H9 (cell line): ENCODE data around the gene LINGO1. TPM values are rescaled to one million over a fixed set of nuclear protein-coding genes. Genes with fewer than 3 reads are reported as not detected.

Experiments
- DNase-seq: peaks from one replicate; pipeline ENCODE4 v3.0.0-alpha.2; 2017
- H2AFZ ChIP-seq: one replicate; pipeline ENCODE4 v1.6.1; 2013; ENCODE audit warnings: mild to moderate bottlenecking, low read length, control low read depth, moderate library complexity
- H2AK5ac ChIP-seq: 2 replicates; pipeline ENCODE4 v1.6.1; 2013; ENCODE audit warnings: low read length, control low read depth, mixed read lengths; ENCODE audit not compliant: insufficient read length
- H2BK120ac ChIP-seq: one replicate; pipeline ENCODE4 v1.6.1; 2013; ENCODE audit warnings: low read depth, mild to moderate bottlenecking, low read length, control low read depth, inconsistent platforms; ENCODE audit not compliant: poor library complexity, severe bottlenecking
- H2BK12ac ChIP-seq: 2 replicates; pipeline ENCODE4 v1.6.1; 2013; ENCODE audit warnings: low read length, control low read depth, mixed read lengths, low read depth; ENCODE audit not compliant: insufficient read length
- H2BK15ac ChIP-seq: 2 replicates; pipeline ENCODE4 v1.6.1; 2013; ENCODE audit warnings: low read depth, low read length, control low read depth
- H2BK20ac ChIP-seq: one replicate; pipeline ENCODE4 v1.6.1; 2013; ENCODE audit warnings: low read depth, mild to moderate bottlenecking, low read length, control low read depth, inconsistent platforms; ENCODE audit not compliant: poor library complexity, severe bottlenecking
- H2BK5ac ChIP-seq: 2 replicates; pipeline ENCODE4 v1.6.1; 2013; ENCODE audit warnings: low read length, control low read depth, mixed read lengths; ENCODE audit not compliant: insufficient read length
- H3K14ac ChIP-seq: 2 replicates; pipeline ENCODE4 v1.6.1; 2013; ENCODE audit warnings: low read length, control low read depth; ENCODE audit not compliant: insufficient read depth
- H3K18ac ChIP-seq: 2 replicates; pipeline ENCODE4 v1.6.1; 2013; ENCODE audit warnings: low read depth, mild to moderate bottlenecking, mixed read lengths, low read length, control low read depth; ENCODE audit not compliant: insufficient read length
- H3K23ac ChIP-seq: 2 replicates; pipeline ENCODE4 v1.6.1; 2013; ENCODE audit warnings: low read length, control low read depth, mixed read lengths, low read depth; ENCODE audit not compliant: insufficient read length
- H3K23me2 ChIP-seq: 2 replicates; pipeline ENCODE4 v1.6.1; 2013; ENCODE audit warnings: low read depth, mild to moderate bottlenecking, mixed read lengths, low read length, control low read depth; ENCODE audit not compliant: insufficient read length, poor library complexity, severe bottlenecking
- H3K27ac ChIP-seq: 2 replicates; pipeline ENCODE4 v1.5.1; 2013; ENCODE audit warnings: low read length, control low read depth, mixed read lengths, low read depth; ENCODE audit not compliant: insufficient read length
- H3K27me3 ChIP-seq: 2 replicates; pipeline ENCODE4 v1.6.1; 2013; ENCODE audit warnings: low read length, control low read depth, inconsistent platforms; ENCODE audit not compliant: insufficient read depth
- H3K4ac ChIP-seq: 2 replicates; pipeline ENCODE4 v1.6.1; 2013; ENCODE audit warnings: low read depth, mild to moderate bottlenecking, control low read depth, inconsistent platforms, low read length, moderate library complexity
- H3K4me1 ChIP-seq: 2 replicates; pipeline ENCODE4 v1.6.1; 2013; ENCODE audit warnings: low read length, control low read depth, inconsistent platforms; ENCODE audit not compliant: insufficient read depth
- H3K4me2 ChIP-seq: 2 replicates; pipeline ENCODE4 v1.6.1; 2013; ENCODE audit warnings: low read length, control low read depth, mixed read lengths; ENCODE audit not compliant: insufficient read length, insufficient read depth
- H3K56ac ChIP-seq: 2 replicates; pipeline ENCODE4 v1.6.1; 2013; ENCODE audit warnings: low read depth, mild to moderate bottlenecking, mixed read lengths, low read length, control low read depth; ENCODE audit not compliant: insufficient read length
- H3K79me1 ChIP-seq: 2 replicates; pipeline ENCODE4 v1.6.1; 2013; ENCODE audit warnings: low read depth, mild to moderate bottlenecking, moderate library complexity, low read length, control low read depth, inconsistent platforms; ENCODE audit not compliant: insufficient read depth, poor library complexity, severe bottlenecking
- H3K79me2 ChIP-seq: 2 replicates; pipeline ENCODE4 v1.6.1; 2013; ENCODE audit warnings: low read length, control low read depth, inconsistent platforms; ENCODE audit not compliant: insufficient read depth
- H3K9ac ChIP-seq: 2 replicates; pipeline ENCODE4 v1.6.1; 2013; ENCODE audit warnings: low read length, control low read depth, mixed read lengths; ENCODE audit not compliant: insufficient read length; ENCODE audit errors: extremely low read depth
- H3K9me3 ChIP-seq: one replicate; pipeline ENCODE4 v1.6.1; 2013; ENCODE audit warnings: low read depth, low read length, inconsistent platforms; ENCODE audit not compliant: control insufficient read depth
- H3T11ph ChIP-seq: one replicate; pipeline ENCODE4 v1.6.1; 2013; ENCODE audit warnings: mild to moderate bottlenecking, low read length, control low read depth, inconsistent platforms
- H4K20me1 ChIP-seq: one replicate; pipeline ENCODE4 v1.6.1; 2013; ENCODE audit not compliant: control insufficient read depth, insufficient read length, insufficient read depth
- H4K5ac ChIP-seq: 2 replicates; pipeline ENCODE4 v1.6.1; 2013; ENCODE audit warnings: low read depth, mild to moderate bottlenecking, mixed read lengths, low read length, control low read depth; ENCODE audit not compliant: insufficient read length
- H4K8ac ChIP-seq: replicated peaks from 2 replicates; pipeline ENCODE4 v1.6.1; 2013; ENCODE audit warnings: low read length, control low read depth, mixed read lengths, low read depth; ENCODE audit not compliant: insufficient read length
- H4K91ac ChIP-seq: 2 replicates; pipeline ENCODE4 v1.6.1; 2013; ENCODE audit warnings: low read depth, mild to moderate bottlenecking, moderate library complexity, mixed read lengths, low read length, control low read depth; ENCODE audit not compliant: insufficient read length
- H3K27ac Mint-ChIP-seq, 3 experiments: 2 replicates in 2 of 3; 3 replicates in 1 of 3; pipeline ENCODE4 v1.8.0; 2020 to 2021; ENCODE audit warnings: mixed read lengths in 3 of 3, mild to moderate bottlenecking in 1 of 3, moderate library complexity in 1 of 3
- H3K27me3 Mint-ChIP-seq: 2 replicates; pipeline ENCODE4 v1.8.0; 2021; ENCODE audit warnings: low read depth, mild to moderate bottlenecking, moderate library complexity, mixed read lengths
- H3K36me3 Mint-ChIP-seq, 3 experiments: 2 replicates in 2 of 3; 3 replicates in 1 of 3; pipeline ENCODE4 v1.8.0; 2020 to 2021; ENCODE audit warnings: low read depth in 3 of 3, mixed read lengths in 3 of 3; ENCODE audit not compliant: insufficient read depth in 1 of 3
- H3K4me1 Mint-ChIP-seq, 2 experiments: 2 replicates each; pipeline ENCODE4 v1.8.0; 2020; ENCODE audit warnings: mixed read lengths in 2 of 2
- H3K4me3 Mint-ChIP-seq, 2 experiments: 2 replicates in 1 of 2; 3 replicates in 1 of 2; pipeline ENCODE4 v1.8.0; 2020 to 2021; ENCODE audit warnings: mild to moderate bottlenecking in 2 of 2, mixed read lengths in 2 of 2, moderate library complexity in 1 of 2
- H3K9me3 Mint-ChIP-seq, 2 experiments: 2 replicates in 1 of 2; 3 replicates in 1 of 2; pipeline ENCODE4 v1.8.0; 2020; ENCODE audit warnings: mild to moderate bottlenecking in 2 of 2, mixed read lengths in 2 of 2, moderate library complexity in 1 of 2
- WGBS: extraction: QIAGEN DNeasy Blood & Tissue Kit; methylation state at CpG from one replicate; pipeline ENCODE4 v1.1.7; 2013; ENCODE audit warnings: missing lambda C conversion rate, low lambda C conversion rate, mixed read lengths; ENCODE audit not compliant: insufficient read length; ENCODE audit errors: extremely low coverage; 5-methylcytosine and 5-hydroxymethylcytosine counted together
- total RNA-seq: library from RNA; stranded (reverse); gene quantifications from 2 replicates; pipeline ENCODE4 v1.2.1, GENCODE V29; 2021
- TF ChIP-seq, protein P1 (sequence below): fragments of 200-600 bp; sonication (generic); conservative IDR thresholded peaks from 3 replicates; pipeline ENCODE4 v1.8.0; 2021; ENCODE audit warnings: antibody characterized with exemption, mild to moderate bottlenecking

Gene LINGO1
- total RNA-seq, 1 experiment from 2014 or later: 41.6 TPM

DNA sequence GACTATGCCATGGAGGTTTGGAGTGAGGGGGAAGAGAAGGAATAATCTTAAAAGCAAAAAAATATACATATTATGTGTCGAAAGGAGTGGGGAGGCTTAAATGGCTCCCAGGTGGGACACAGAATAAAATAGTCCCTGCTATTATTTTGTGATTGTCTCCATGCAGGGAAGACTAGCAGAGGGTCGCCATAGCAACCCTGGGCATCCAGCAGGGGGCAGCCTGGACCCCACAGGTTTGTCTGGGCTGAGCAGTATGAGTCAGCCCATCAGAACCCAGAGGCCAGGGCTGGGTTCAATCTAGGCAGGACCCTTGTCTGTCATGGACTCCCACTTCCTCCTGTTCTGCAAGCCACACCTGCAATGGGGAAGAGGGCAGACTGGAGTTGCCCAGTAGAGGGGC is 17.6 kb upstream of the LINGO1 start:
- H2AFZ ChIP-seq: no peak overlapping the region
- no peak overlapping the region; a peak in 1 of 7 replicates for H3K27ac Mint-ChIP-seq
- H3K27ac ChIP-seq: no peak overlapping the region
- no peak overlapping the region for H2BK5ac ChIP-seq
- peaks cover 10 to 30% of the 10 kb centered on the region in 2 experiments for H3K4me1 Mint-ChIP-seq
- peak; percentile 84 for DNase-seq
- H3K18ac ChIP-seq: no peak overlapping the region
- no CpG with 5 or more reads among the region's 2 CpGs for WGBS
- H3K9ac ChIP-seq: no peak overlapping the region
- H3K36me3 Mint-ChIP-seq: peaks cover 0 to 7% (median 2%) of the 10 kb centered on the region in 3 experiments; a peak in 3 of 7 replicates
- H3K4me1 ChIP-seq: no peaks in the 10 kb centered on the region
- no peak overlapping the region for H2BK120ac ChIP-seq
- no peak overlapping the region for H2BK15ac ChIP-seq
- no peaks in the 10 kb centered on the region for H3K79me2 ChIP-seq
- no peak overlapping the region for H2AK5ac ChIP-seq
- no peak overlapping the region for H3K4ac ChIP-seq
- H4K91ac ChIP-seq: no peak overlapping the region
- H2BK20ac ChIP-seq: no peak overlapping the region
- no peak overlapping the region for H2BK12ac ChIP-seq
- no peak overlapping the region for H3K4me2 ChIP-seq
- TF ChIP-seq, protein P1, sequence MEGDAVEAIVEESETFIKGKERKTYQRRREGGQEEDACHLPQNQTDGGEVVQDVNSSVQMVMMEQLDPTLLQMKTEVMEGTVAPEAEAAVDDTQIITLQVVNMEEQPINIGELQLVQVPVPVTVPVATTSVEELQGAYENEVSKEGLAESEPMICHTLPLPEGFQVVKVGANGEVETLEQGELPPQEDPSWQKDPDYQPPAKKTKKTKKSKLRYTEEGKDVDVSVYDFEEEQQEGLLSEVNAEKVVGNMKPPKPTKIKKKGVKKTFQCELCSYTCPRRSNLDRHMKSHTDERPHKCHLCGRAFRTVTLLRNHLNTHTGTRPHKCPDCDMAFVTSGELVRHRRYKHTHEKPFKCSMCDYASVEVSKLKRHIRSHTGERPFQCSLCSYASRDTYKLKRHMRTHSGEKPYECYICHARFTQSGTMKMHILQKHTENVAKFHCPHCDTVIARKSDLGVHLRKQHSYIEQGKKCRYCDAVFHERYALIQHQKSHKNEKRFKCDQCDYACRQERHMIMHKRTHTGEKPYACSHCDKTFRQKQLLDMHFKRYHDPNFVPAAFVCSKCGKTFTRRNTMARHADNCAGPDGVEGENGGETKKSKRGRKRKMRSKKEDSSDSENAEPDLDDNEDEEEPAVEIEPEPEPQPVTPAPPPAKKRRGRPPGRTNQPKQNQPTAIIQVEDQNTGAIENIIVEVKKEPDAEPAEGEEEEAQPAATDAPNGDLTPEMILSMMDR: peak; percentile 77
- H3K27me3 ChIP-seq: no peaks in the 10 kb centered on the region
- no peak overlapping the region for H3K56ac ChIP-seq
- H3K27me3 Mint-ChIP-seq: peaks cover 22% of the 10 kb centered on the region
- H3K23me2 ChIP-seq: no peaks in the 10 kb centered on the region
- H3K9me3 Mint-ChIP-seq: peaks cover 5 to 8% of the 10 kb centered on the region in 2 experiments; a peak in 4 of 5 replicates
- H4K20me1 ChIP-seq: no peaks in the 10 kb centered on the region
- no peaks in the 10 kb centered on the region for H3K9me3 ChIP-seq
- no peak overlapping the region for H3K23ac ChIP-seq
- no peaks in the 10 kb centered on the region for H3K79me1 ChIP-seq
- H3T11ph ChIP-seq: no peak overlapping the region
- H3K4me3 Mint-ChIP-seq: no peak overlapping the region; a peak in 1 of 5 replicates
- no peak overlapping the region for H3K14ac ChIP-seq
- H4K5ac ChIP-seq: no peak overlapping the region
- no peak overlapping the region for H4K8ac ChIP-seq
